Ovary (tissue), 3 donors: ENCODE data around the gene TRIM28.

ENCODE experiments used
- CTCF ChIP-seq, 3 donors: fragments of 450-650 bp in 2 of 3; fragments of 200-600 bp in 1 of 3; IDR thresholded peaks; one replicate each; pipeline versions ENCODE4 v1.5.1 to v1.8.0; 2016 to 2022; ENCODE audit warnings: antibody characterized with exemption in 3 of 3, mild to moderate bottlenecking in 1 of 3
- POLR2A ChIP-seq: fragments of 450-650 bp; IDR thresholded peaks from one replicate; pipeline ENCODE4 v1.6.1; 2017; ENCODE audit warnings: antibody characterized with exemption, mild to moderate bottlenecking, moderate library complexity
- donor health status: DM: no; HTN: no; CAD: no.

GRCh38 chr19:58570770-58571574, 27.1 kb downstream of the TRIM28 start:
- TF ChIP-seq CTCF (IDR thresholded peaks at IDR 0.05) (no peak), POLR2A (no peak)
